HG02798 (cell line): ENCODE measurements around the gene LDLRAD4.

Experiments used
- ATAC-seq: cut with Tn5 transposase; IDR thresholded peaks from one replicate; pipeline ENCODE4 v1.9.1; 2021; ENCODE audit warnings: mild to moderate bottlenecking; ENCODE audit not compliant: unreplicated experiment, poor library complexity

Gene LDLRAD4

DNA sequence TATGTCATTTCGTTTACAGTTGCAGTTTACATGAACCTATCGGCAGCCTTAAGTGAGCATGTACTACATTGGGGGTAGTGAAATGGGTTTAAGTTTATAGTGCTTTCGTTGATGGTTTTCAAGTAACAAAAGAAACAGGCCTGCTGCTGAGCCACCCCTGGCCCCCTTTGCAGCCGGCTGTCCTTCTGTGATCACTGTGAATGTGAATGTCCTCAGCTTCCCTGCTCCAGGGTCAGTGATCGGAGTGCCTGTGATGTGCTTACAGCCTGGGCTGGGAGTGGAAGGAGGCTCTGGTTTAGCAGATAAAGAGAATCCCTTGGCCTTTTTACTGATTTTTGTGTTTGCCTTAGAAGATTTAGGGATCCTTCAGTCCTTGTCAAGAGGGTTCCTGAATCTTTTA, 353.6 kb downstream of the LDLRAD4 start:
- ATAC-seq, result no peak

DNA sequence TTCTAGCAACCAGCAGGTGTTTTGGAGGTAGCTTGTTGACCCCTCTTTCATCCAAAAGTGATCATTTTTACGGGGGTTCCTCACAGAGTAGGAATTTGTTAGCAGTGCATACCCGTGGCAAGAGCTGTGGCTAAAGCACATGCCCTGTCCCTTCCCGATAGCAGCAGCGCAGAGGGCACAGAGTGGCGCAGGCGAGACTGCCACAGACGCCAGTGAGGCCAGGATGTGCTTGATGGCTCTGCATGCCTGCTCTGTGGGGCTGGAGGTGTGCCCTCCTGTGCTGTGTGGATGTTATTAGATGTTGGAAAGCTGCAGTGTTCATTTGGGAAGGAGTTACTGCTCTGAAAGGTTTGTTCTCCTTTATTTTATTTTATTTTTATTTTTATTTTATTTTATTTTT, 354.2 kb downstream of the LDLRAD4 start:
- no peak for ATAC-seq

DNA sequence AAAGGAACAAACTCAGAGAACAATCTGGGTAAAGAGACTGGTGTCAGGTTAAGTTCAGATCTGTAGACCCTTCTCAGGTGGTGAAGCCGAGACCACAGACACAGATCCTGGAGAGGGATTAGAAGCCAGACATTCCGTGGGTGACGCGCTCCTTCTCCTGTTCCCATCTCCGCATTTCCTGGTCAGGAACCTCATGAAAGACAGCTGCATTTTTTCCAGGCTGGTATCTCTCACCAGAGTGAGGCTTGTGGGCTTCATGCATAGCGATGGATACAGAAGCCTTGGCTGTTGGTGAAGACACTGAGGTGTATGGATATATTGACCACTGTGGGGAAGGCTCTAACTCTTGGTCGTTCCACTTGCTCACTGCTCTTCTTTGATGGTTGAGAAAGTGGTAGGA, 355.2 kb downstream of the LDLRAD4 start:
- no peak for ATAC-seq

DNA sequence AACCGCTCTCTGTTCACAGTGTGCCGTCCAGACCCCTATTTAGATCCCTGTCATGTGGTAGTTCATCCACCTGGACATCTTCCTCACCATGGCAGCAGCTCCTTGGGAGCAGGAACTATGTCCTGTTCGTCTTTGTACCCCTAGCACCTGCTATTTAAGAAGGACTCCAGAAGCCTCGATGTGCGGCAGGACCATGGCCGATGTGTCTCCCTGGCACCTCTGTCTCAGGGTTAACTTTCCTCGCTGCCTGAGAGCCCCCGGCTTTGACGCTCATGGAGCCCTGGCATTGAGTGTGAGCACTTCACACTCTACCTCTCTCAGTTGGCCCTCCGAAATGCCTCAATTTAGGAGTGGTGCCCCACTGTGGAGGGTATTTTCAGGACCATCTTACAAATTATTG, 355.8 kb downstream of the LDLRAD4 start:
- ATAC-seq, result no peak

DNA sequence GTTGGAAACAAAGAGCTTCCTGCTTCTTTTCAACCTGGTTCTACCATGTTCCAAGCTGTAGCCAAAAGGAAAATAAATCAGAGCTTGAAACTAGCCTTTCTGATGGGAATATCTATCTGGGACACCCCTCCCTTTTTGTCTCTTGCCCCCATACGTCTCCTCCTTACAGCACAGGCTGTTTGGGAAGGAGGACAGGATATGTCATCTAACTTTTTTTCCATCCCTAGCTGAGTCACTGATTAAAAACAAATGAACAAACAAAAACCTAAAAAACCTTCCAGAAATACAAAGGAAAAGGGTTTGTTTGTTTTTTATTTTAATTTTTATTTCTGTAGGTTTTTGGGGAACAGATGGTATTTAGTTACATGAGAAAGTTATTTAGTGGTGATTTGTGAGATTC, 356.2 kb downstream of the LDLRAD4 start:
- ATAC-seq, result no peak

DNA sequence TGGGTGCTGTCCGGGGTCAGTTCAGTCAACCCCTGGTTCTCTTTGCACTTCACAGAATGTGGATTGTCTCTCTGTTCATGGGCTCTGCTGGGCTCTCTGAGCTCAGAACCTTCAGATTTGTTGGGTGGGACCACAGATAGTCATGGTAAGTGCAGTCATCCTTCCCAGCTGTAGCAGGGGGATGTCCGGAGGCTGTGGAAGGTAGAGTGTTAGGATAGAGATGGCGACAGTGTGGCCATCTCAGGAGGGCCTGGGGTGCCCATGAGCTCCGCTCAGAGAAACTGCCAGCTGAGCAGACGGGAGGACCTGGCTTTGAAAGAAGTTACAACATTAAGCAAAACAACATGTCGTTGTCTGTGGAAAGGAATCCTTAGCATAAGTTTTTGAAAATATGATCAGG, 358.0 kb downstream of the LDLRAD4 start:
- ATAC-seq, result peak; percentile 28

DNA sequence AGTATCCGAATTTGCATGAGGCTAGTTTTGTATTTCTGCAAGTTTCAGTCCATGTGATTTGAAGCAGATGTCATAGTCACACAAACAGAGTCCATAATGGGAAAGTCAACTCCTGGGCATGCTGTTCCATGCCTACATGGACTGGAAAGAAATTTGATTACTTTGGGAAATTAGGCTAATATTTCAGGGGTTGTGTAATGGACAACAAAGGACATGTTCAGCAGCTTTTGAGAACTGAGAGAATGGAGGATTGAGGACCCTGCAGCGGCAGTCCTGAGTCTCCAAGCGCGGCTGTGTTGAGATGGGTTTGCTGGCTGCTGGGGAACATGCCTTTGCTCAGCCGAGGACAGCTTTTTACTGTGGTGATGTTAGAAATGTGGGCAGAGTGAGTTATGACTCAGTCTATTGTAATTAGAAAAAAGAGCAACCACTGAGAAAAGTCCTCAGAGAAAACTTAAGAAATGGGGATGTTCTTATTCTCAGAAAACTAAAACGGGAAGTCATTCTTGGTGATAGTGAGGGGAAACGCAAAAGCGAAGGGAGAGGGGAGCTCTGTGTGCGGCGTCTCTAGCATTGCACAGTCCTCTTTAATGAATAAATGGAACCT, 358.6 kb downstream of the LDLRAD4 start:
- ATAC-seq, result peak; percentile 86

DNA sequence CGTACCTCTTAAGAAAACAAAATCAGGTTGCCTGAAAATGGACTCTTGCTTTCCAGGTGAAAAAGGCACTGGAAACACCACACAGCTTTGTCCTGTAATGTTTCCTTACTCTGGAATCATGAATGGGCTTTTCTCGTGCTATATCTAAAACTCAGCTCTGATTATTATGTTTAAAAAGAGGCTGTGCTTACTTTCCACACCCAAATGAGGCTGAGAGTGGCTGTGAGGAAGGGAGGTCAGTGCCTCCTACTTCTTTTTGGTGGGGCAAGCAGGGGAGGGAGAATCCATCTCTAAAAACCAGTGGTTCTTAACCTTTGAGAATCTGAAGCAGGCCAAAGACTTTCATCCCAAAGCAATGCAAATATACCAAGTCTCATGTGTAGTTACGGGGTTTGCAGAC, 359.2 kb downstream of the LDLRAD4 start:
- ATAC-seq, result no peak

DNA sequence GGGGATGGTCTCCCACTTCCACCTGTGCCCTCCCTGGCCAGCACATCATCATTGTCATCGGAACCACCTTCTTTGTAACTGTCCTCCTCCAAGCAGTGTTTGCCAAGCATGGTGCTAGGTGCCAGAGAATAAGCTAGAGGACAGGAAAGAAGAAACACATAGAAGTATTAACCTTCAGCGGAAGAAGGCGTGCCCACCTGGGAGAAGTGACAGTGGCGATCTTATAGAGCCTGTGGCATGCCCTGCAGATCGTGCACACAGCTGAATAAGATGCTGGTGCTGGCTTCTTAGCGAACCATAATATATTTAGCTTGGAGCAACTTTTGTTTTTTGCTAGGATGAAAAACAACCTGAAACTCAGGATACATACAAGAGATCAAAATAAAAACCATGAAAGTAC, 359.8 kb downstream of the LDLRAD4 start:
- no peak for ATAC-seq

DNA sequence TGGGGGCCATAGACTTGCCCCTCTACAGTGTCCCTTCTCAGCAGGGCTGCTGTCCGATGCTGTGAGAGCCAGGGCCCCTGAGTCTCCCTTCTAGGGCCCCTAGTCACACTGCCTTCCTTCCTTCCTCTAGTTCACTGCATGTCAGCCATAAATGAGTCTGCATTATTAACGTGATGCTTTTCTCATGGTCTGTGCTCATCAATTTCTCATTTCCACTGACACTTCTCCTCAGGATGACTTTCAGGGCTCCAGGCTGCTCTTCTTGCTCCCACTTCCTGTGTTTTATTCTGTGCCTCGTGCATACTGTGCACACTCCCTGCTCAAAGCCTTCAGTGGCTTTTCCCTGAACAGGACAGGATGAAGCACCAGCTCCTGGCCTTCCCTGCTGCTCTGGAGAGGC, 361.3 kb downstream of the LDLRAD4 start:
- no peak for ATAC-seq

DNA sequence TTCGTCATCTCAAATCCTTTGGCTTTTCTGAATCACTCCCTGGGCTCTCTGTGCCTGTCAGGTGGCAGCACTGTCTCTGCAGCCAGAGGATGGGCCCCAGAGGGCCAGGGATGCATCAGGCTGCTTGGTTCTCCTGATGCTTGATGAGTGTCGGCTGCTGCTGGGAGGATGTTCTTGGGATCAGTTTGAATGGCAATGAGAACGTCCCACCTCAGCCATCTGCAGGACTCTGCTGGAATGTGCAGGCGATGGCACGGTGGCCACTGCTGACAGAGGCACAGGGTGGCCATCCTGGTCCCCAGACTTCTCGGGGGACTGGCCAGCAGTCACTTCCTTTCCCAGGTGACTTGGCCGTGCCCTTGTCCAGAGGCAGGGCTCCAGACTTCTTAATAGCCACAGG, 361.8 kb downstream of the LDLRAD4 start:
- ATAC-seq, result no peak

DNA sequence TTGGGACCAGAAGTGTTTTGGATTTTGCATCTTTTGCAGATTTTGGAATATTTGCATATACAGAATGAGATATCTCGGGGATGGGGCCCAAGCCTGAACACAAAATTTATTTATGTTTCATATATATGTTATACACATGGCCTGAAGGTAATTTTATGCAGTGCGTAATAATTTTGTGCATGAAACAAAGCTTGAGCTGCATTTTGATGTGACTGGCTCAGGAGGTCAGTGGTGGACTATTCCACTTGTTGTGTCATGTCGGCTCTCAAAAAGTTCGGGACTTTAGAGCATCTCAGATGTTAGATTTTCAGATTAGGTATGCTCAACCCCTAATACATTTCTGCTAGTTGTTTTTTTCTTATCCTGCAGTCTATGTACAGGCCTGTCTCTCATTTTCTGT, 362.4 kb downstream of the LDLRAD4 start:
- ATAC-seq, result no peak

DNA sequence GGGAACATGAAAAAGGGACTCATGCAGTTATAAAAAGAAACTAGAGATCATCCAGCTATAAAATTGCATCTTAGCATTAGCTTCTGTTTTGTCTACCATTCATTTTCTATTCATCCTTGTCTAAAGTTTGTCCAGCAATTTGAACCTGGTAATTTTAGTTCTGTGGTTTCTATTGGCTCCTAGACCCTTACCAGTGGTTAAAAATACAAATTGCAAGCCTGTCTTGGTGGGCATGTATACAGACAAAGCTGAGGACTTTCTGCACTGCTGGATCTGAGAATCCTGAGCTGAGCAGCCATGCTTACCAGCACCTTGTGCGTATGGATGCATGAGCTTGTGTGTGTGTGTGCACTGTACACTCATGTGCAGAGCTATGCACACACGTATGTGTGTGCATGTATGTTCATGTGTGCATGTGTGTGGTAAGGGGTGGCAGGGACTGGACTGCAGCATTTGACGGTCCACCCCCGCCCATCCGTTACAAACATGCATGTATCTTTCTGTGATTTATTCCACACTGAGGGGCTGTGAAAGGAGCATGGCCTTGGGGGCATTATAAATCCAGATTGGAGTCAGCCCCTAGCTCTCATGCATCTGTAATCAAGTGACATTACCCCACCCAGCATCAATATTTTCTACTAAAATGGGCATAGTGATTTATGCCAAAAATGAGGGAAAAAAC, 363.1 kb downstream of the LDLRAD4 start:
- ATAC-seq, result no peak

DNA sequence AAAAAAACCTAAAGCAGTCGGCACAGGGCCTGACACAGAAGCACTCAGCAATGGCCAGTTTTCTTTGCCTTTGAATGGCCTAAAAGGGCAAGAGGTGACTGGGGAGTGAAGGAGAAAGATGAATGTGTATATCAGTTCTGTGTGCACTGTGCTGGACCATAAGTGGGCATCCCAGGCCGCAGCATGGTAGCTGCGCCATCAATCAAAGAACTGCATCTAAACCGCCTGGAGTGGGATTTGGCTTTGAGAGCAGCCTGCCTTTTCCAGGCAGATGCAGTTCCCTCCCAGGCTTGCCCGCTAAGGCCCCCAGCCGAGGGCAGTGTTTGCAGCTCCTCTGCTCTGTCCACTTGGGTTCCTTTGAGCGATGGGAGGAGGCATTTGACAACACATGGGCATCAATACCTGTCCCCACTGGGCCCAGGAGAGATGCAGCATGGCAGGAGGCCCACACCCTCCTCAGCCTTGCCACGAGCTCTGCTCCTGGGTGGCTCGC, 363.7 kb downstream of the LDLRAD4 start:
- no peak for ATAC-seq

DNA sequence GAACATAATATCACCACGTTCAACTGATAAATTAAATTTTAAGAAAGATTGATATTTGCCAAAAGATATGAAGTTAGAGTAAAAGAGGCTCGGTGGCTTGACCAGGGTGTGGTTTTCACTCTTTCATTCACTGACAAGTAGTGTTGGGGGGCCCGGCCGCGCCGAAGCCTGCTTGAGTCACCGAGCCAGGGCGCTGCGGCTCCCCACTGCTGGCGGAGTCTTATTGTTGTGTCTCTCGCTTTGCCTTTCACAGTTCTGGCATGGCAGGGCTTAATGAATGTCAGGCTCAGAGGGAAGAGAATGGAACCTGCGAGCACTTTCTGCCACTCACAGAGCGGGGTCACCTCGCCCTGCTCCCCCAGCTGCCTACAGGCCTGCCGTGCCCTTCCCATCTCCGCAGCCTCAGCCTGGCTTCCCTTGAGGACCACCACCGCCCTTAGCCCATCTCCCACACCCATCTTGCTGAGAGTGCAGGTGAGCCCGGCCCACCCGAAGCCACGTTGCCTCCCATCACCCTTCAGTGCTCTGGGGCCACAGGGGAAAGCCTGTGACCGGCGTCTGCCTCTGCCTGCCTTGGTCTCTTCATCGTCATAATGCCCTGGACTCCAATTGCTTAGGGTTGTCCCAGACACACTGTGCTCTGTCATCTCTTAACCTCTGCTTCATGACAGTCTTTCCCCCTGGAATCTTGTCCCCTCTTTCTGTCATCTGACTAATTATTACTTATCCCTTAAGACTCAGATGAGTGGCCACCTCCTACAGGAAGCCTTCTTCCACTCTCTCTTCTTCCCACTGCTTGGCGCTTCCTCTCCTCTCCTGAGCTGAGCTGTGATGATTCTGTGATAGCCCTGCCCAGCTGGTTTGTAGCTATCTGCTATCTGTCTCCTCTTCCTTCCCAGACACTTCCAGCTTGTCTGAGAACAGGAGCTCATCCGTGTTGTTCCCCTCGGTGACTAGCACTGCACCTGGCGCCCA, 365.3 kb downstream of the LDLRAD4 start:
- ATAC-seq, result no peak

DNA sequence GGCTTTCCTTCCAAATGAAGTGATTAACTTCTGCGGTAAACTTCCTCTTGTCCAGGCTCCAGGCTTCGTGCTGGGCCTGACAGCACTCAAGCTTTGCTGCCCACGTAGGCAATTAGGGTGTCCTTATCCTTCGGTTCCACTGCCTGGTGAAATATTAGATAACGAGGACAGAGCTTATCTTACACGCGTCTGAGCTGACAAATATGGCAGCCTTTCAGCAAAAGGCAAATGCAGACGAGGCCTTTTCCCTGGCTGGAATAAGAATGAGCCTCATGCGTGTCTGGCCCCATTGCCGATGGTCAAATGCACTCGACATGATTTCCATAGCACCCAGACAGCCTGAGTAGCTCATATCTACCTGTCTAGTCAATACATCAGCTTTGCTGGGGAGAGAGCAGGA, 366.3 kb downstream of the LDLRAD4 start:
- no peak for ATAC-seq

DNA sequence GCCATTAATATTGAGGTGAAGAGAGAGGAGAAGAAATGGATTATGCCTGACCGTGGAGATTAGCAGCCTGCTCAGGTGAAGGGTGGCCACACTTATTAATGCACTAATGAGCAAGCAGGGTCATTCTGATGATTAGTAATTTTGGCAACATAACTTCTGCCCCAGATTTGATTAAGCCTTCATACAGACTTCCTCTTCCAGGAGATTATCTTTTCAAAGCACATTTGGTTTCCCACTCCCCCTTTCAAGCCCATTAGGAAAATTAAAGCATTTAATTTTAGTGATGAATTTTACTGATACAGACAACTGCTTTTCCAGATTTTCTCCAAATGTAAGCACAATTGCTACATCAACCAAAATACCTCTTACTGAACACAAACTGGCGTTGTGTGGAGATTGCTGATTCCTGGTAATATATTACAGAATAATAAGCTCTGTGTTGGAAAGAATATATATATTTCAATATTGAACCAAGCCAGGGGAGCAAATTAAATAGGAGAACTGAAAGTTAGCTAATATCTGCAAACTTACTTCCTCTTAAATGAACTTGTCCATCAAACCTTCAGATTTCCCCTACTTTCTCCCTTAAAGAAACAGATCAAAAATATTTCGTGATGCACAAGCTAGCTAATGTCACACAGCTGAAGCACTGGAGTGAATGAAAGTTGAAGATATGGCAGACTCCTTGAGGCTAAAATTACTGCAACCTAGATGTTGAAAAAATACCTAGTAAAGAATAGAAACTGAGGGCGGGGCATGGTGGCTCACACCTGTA, 367.0 kb downstream of the LDLRAD4 start:
- peak; percentile 29 for ATAC-seq

DNA sequence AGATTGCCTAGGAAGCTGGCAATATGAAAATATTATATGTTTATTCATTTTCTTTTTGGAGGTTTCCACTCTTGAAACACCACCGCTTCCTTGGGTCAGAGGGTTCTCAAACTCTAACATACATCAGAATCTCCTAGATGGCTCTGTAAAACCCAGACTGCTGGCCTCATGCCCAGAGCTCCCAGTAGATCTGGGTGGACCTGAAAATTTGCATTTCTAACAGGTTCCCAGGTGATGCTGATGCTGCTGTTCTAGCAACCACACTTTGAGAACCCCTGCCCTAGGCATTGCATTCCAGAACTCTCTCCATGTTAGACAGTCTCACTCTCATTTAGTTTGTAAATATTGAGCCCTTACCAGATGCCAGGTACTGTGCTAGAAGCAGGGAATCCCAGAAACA, 368.4 kb downstream of the LDLRAD4 start:
- no peak for ATAC-seq

DNA sequence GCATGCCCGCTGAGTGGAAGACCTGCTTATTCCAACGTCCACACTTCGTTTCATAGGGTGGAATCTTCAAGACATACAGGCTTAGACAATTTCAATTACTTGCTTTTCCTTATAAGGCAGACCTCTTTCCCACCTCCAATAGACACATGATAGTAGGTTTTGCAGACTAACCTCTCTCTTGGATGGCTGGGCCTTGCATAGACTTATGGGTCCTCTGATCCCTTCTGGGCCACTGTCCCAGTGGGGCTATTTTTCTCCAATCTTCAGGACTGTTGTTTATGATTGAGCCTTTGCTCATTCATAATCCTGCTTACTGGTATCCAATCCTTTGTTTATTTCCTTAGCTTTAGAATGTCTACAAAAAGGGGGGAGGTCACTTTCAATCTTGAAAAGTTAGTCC, 368.9 kb downstream of the LDLRAD4 start:
- no peak for ATAC-seq

DNA sequence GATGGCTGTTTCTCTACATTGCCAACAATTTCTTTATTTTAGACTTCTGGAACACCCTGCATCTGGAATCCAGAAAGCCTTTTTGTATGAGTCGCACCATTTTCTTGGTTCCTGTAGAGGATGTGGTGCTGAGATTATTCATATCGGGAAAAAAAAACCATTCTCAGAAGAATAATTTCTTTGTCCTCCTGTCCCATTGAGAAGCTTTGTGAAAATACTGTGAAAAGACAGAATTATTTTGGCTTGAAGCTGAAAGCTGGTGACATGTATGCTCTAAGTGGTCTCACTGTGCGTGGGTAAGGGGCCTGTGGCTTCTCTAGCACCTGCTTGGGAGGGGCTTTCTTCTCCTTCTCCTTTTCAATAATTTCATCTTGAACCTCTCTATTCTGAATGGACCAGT, 369.4 kb downstream of the LDLRAD4 start:
- ATAC-seq, result no peak
